K562 treated with DMSO at 1 percent for 24 hours (cell line): ENCODE data around the gene PTGR2. TPM values are rescaled to one million over a fixed set of nuclear protein-coding genes. Genes with fewer than 3 reads are reported as not detected.

Experiments used
- total RNA-seq: library from RNA; unstranded; fragments of 300-600 nt; gene quantifications from 2 replicates; pipeline ENCODE4 v1.2.3, GENCODE V29; 2022; ENCODE audit warnings: low read depth; ENCODE audit not compliant: insufficient read depth

PTGR2 gene
- total RNA-seq: 3.2 and 3.4 TPM in 2 replicates

DNA sequence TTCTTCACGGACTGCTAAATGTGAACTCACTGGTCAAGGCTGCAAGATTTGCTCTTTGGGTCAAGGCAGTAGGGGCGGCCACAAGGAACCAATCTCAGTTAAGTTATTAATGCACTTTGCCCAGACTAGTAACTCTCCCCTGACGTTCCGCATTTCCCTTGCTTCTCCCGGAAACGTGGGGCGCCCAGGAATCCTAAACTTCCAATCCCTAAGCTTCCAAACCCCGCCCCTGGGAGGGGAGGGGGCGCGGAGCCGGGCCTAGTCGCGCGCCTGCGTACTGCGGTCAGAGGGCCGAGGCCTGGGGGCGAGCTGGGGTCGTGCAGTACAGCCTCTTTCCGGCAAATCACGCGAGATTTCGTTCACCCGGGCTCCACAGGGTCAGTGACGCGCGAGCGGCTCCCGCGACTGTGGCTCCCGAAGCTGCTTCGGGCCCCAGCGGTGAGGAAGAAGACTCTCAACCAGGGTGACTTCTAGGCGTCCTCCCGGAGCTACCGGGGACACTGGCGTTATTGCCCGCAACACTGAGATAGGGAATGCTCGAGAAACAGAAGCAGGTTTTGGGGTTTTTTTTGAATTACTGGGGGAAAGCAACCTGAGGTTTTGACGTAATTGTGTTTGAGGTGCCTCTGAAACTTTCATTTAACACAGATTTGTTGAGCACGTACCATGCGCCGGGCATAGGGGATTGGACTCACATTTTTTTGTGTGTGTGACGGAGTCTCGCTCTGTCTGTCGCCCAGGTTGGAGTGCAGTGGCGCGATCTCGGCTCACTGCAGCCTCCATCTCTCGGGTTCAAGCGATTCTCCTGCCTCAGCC is at the start of gene PTGR2:
TSS of gene PTGR2 (plus strand) at position 265 of the 816 bp plus-strand sequence. CDS start 7,032 bp downstream, outside the sequence.

DNA sequence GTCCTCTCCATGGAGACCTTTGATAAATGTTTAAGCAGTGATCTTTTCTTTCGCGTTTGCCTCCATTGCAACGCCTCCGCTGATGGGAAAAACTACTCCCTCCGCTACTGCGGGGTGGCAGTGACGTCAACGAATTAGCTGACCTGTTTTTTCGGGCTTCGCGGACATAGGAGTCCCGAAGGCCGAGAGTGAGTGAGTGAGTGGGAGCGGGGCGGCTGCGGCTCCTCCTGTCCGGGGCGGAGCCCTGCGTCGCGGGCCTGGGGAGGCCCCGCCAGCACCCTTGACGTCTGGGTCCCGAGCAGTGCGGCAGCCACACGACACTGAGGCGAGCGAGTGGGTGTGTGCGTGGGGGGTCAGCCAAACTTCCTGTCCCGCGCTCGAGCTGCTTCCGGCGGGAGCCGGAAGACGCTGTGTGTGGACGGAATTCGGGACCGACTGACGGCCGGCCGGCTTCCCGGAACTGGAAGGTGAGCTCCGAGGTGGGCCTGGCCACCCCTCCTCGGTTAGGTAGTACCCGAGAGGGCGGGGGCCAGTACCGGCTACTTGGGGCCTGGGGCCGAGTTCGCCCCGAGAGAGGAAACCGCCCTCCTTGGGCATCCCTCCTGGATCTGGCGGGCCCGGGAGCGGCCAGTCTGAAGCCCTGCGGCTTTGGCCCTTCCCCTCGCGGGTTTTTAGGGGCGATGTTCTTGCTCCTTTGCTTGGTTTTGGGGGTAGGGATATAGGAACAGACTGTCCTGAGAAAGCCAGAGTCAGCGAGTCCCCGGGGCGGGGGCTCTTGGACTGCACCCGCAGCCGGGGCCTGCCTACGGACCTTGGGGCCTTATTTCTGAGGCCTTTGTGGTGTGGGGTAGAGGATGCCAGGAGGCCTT is 35.1 kb downstream of the PTGR2 start, which contains the start of gene ZNF410:
TSS of gene ZNF410 (plus strand) at position 411 of the 869 bp plus-strand sequence. CDS start 5,317 bp downstream, outside the sequence.

Other genes with a start within 250 kb of the PTGR2 start
- gene ACOT6, start 239.3 kb upstream of the PTGR2 start, total RNA-seq: not detected in 2 replicates
- 2.1 and 2.3 TPM in 2 replicates for gene DNAL1, start 206.8 kb upstream of the PTGR2 start, total RNA-seq
- gene PNMA1, start 137.4 kb upstream of the PTGR2 start, total RNA-seq: 39.3 and 43.6 TPM in 2 replicates
- gene ZNF410, start 35.0 kb downstream of the PTGR2 start, total RNA-seq: 20.7 and 24.3 TPM in 2 replicates
- 1.8 and 2.2 TPM in 2 replicates for gene FAM161B, start 98.3 kb downstream of the PTGR2 start, total RNA-seq
- 15.1 and 16.1 TPM in 2 replicates for gene COQ6, start 98.5 kb downstream of the PTGR2 start, total RNA-seq
- 6.2 and 7.7 TPM in 2 replicates for gene ENTPD5, start 167.5 kb downstream of the PTGR2 start, total RNA-seq
- 1.5 and 2.7 TPM in 2 replicates for gene BBOF1, start 167.5 kb downstream of the PTGR2 start, total RNA-seq
- 2.8 and 3.3 TPM in 2 replicates for gene ALDH6A1, start 232.6 kb downstream of the PTGR2 start, total RNA-seq
- gene LIN52, start 233.1 kb downstream of the PTGR2 start, total RNA-seq: 3.8 and 4.4 TPM in 2 replicates